Activated naive CD8-positive, alpha-beta T cell treated with anti-CD3 and anti-CD28 coated beads, Interleukin-2, amount 10 ng/mL, durations not matched to agents 7 days and 5 days (primary cell): ENCODE measurements around the gene OPN1MW3. TPM values are rescaled to one million over a fixed set of nuclear protein-coding genes. Genes with fewer than 3 reads are reported as not detected.
"Not testable (repeated sequence)": the region's sequence is repeated elsewhere in the genome, so short reads cannot be mapped to it uniquely, and the experiment has no call there.

ENCODE experiments used
- ATAC-seq: fragments of 150-1000 bp; cut with Tn5 transposase; one replicate; pipeline ENCODE4 v1.10.0; 2021; ENCODE audit warnings: low read depth, moderate library complexity
- POLR2A ChIA-PET: fragments of 350-600 bp; sonication (Branson Sonifier 250); formaldehyde crosslinking; loops from one replicate; lab custom pipeline; 2021; ENCODE audit warnings: antibody characterized with exemption; lab: Charles Lee
- DNase-seq: peaks from one replicate; pipeline ENCODE4 v3.0.0; 2021
- H3K27ac Mint-ChIP-seq: one replicate; pipeline ENCODE4 v1.8.0; 2022; ENCODE audit warnings: mild to moderate bottlenecking, mixed read lengths
- H3K27me3 Mint-ChIP-seq: one replicate; pipeline ENCODE4 v1.8.0; 2022; ENCODE audit warnings: mild to moderate bottlenecking, moderate library complexity, mixed read lengths
- H3K36me3 Mint-ChIP-seq: one replicate; pipeline ENCODE4 v1.8.0; 2021; ENCODE audit warnings: mild to moderate bottlenecking, mixed read lengths
- H3K4me1 Mint-ChIP-seq: one replicate; pipeline ENCODE4 v1.8.0; 2021; ENCODE audit warnings: mixed read lengths
- H3K4me3 Mint-ChIP-seq: one replicate; pipeline ENCODE4 v1.8.0; 2022; ENCODE audit warnings: mild to moderate bottlenecking, moderate library complexity, mixed read lengths
- H3K9me3 Mint-ChIP-seq: one replicate; pipeline ENCODE4 v1.8.0; 2021; ENCODE audit warnings: mixed read lengths
- total RNA-seq, 2 experiments: library from RNA; stranded (reverse); gene quantifications; one replicate each; pipeline ENCODE4 v1.2.3, GENCODE V29; 2021

The OPN1MW3 gene
- total RNA-seq, 2 experiments from 2014 or later: not detected

DNA sequence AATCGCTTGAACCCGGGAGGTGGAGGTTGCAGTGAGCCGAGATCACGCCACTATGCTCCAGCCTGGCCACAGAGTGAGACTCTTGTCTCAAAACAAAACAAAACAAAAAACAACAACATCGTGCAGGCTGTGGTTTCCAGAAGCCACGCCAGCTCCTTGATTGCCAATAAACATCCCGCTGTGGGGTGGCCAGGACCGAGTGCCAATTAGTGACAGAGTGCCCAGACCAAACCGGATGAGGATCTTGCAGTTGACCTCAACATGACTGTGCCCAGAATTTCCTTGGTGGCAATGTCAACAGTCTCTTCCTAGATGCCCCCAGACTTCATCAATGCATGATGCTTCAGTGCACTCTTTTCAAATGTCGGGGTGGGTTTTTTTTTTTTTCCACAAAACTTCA, 1.3 kb downstream of the OPN1MW3 start:
- H3K27ac Mint-ChIP-seq, H3K36me3 Mint-ChIP-seq, H3K4me1 Mint-ChIP-seq, H3K27me3 Mint-ChIP-seq, DNase-seq, POLR2A ChIA-PET, H3K9me3 Mint-ChIP-seq, H3K4me3 Mint-ChIP-seq, ATAC-seq: not testable (repeated sequence)

DNA sequence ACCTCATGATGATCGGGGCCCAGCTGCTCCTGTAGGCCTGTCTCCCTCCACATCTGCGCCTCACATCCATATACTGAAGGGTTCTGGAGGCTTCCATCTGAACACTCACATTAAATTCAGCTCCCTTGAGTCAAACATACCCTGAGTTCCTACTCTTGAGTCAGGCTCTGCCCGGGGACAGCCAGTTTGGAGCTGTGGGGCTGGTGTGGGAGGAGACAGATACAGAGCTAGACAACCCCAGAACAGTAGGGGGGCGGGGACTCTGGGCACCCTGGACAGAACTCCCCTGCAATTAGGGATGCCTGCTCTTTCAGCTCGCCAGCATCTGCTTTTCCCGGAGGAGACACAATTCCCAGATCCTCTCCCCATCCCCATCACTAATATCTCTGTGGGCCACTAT, 5.7 kb downstream of the OPN1MW3 start:
- ATAC-seq, POLR2A ChIA-PET, DNase-seq, H3K4me1 Mint-ChIP-seq, H3K27me3 Mint-ChIP-seq, H3K27ac Mint-ChIP-seq, H3K4me3 Mint-ChIP-seq, H3K36me3 Mint-ChIP-seq, H3K9me3 Mint-ChIP-seq: not testable (repeated sequence)

DNA sequence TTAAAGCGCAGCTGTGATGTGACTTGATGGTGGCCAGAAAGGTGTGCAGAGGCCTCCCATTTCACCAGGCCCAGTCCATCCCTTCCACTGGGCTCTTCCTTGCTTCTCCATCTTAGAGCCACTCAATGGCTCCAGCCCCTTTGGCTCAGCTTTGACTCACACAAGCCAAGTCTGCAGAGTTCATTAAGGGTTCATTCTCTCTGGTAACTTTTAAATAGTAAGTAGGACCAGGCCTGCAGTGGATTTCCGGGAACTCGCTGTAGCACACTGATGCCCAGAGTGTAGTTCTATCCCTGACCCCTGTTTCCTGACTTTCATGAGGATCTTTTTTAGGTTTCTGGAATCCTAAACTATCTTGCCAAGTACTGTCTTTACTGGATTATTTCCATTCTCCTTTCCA, 11.9 kb downstream of the OPN1MW3 start:
- DNase-seq, H3K9me3 Mint-ChIP-seq, H3K36me3 Mint-ChIP-seq, H3K27me3 Mint-ChIP-seq, H3K4me1 Mint-ChIP-seq, H3K4me3 Mint-ChIP-seq, H3K27ac Mint-ChIP-seq, ATAC-seq, POLR2A ChIA-PET: not testable (repeated sequence)

DNA sequence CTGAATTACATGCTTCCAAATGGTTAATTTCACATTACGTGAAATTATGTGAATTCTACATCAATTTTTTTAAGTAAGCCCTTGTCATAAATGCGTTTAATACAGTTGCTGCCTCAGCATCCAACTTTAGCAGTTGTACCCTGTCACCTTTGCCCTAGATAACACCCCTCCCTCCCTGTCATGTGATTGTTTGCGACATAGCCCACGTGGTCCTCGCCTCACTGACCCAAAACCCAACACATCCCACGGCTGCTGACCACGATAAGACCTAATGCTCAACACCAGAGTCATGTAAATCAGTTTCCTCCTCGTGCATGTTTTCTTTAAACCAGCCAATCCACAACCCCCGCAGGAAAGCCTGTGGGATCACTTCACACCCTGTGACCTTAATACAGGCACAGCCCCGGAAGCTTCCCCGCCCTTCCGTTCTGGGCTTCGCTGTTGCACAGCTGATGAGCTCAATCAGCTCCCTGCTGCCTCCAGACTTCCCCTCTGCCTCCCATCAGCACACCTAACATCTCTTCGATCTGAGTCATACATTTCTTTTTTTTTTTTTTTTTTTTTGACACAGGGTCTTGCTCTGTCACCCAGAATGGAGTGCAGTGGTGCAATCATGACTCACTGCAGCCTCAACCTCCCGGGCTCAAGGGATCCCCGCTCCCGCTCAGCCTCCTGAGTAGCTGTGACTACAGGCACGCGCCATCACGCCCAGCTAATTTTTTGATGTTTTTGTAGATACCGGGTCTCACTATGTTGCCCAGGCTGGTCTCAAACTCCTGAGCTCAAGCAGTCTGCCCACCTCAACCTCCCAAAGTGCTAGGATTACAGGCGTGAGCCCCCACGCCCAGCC, 27.3 kb downstream of the OPN1MW3 start:
- H3K9me3 Mint-ChIP-seq, H3K27me3 Mint-ChIP-seq, H3K4me3 Mint-ChIP-seq, H3K27ac Mint-ChIP-seq, DNase-seq, H3K4me1 Mint-ChIP-seq, H3K36me3 Mint-ChIP-seq, POLR2A ChIA-PET: not testable (repeated sequence)
- peak; percentile 99 for ATAC-seq

DNA sequence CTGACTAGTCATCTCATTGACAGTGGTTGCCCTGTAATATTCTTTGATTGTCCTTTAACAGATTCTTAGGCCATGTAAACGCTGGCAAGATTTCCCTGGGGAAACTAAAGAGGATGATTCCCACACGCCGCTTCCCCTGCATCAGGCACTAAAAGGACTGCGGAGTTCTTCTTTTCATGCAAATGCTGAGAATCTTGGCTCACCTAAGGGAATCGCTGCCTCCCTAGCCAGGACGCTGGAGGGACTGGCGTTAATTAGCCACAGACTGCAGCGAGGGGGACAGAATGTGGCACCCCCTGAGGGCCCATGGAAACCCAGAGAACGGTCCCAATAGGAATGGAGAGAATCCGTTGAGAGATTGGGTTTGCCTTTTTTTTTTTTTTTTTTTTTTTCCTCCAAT, 29.0 kb downstream of the OPN1MW3 start:
- H3K27ac Mint-ChIP-seq, H3K27me3 Mint-ChIP-seq, H3K4me3 Mint-ChIP-seq, DNase-seq, H3K9me3 Mint-ChIP-seq, ATAC-seq, H3K36me3 Mint-ChIP-seq, H3K4me1 Mint-ChIP-seq, POLR2A ChIA-PET: not testable (repeated sequence)

DNA sequence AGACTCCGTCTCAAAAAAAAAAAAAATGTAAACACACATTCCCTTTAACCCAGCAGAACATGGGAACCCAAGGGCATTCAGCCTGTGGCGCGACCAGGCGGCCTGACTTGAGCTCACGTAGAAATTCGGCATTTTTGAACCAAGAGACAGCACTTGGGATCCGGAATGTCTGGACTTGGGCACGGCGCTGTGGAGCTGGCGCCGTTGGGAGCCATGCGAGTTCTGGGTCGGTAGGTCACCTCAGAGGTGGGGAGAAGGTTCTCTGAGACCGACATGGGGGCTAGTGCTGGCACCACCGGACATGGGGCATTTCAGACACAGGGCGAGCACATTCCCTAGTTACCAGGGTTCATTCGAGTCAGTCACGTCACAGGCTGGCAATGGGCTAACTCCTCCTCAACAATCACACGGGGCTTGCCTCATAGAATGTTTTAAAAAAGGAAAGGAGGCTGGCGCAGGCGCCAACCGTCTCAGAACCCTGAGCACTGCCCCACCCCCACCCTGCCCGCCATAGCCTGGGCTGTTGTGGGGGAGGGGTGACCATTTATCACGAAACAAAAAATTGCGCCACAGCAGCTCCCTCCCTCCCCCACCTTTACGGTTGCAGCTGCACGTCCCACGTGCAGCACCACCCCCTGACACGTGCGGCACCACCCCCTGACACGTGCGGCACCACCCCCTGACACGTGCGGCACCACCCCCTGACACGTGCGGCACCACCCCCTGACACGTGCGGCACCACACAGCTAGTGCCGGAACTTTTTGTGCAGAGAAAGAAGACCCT, 37.6 kb downstream of the OPN1MW3 start, which contains the start of gene TEX28:
Gene TEX28, minus strand, starts transcription at position 334 of the 784 bp plus-strand sequence. CDS start 3,007 bp downstream, outside the sequence.
- Mint-ChIP-seq H3K4me3 (no peak within 1 kb of the TSS), H3K4me1 (no peaks in the 10 kb centered on the region), H3K27ac (no peak within 1 kb of the TSS), H3K9me3 (no peaks in the 10 kb centered on the region), H3K36me3 (no peaks in the 10 kb centered on the region), H3K27me3 (no peaks in the 10 kb centered on the region)
- DNase-seq (no peak), ATAC-seq (no peak)
- POLR2A ChIA-PET: no interaction called here

DNA sequence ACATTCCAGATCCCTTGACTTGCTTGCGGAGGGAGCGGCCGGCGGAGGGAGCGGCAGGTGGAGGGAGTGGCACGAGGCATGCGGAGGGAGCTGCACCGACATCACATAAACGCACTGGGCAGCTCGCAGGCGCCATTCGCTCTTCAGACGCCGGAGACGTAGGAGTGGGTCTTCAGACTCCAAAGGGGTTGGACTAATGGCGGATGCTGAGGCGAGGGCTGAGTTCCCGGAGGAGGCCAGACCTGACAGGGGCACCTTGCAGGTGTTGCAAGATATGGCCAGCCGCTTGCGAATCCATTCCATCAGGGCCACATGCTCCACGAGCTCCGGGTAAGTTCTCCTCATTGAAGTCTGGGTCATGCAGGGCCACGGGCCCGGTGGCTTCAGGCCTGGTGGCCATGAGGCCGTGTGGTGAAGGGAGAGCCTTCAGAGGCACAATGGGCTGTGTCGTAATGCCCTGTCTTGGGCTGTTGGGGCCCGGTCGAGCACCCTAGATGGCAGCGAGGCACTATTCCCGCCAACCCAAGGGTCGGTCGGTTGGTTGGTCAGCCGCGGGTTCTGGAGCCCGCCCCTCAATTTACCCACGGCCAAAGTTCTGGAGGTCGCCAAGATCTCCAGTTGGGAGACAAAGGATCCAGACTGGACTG, 38.4 kb downstream of the OPN1MW3 start, which contains the start of gene TKTL1:
Gene TKTL1, plus strand, starts transcription at position 132 of the 647 bp plus-strand sequence. Its CDS starts 65 bp downstream, at position 197.
- Mint-ChIP-seq H3K4me1 (no peaks in the 10 kb centered on the region), H3K9me3 (no peaks in the 10 kb centered on the region), H3K27ac (no peak within 1 kb of the TSS)

DNA sequence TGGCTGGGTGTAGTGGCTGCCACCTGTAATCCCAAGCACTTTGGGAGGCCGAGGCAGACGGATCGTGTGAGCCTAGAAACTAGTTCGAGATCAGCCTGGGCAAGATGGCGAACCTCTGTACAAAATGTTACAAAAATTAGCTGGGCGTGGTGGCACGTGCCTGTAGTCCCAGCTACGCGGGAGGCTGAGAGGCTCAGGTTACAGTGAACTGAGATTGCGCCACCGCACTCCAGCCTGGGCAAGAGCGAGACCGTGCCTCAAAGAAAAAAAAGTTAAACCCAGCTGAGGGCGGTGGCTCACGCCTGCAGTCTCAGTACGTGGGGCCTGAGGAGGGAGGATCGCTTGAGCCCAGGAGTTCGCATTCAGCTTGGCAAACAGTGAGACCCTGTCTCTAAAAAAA, 39.3 kb downstream of the OPN1MW3 start:
- no peak overlapping the region for H3K27ac Mint-ChIP-seq
- no peak for DNase-seq
- H3K4me1 Mint-ChIP-seq: no peaks in the 10 kb centered on the region
- peaks cover 1% of the 10 kb centered on the region for H3K27me3 Mint-ChIP-seq
- H3K36me3 Mint-ChIP-seq: no peaks in the 10 kb centered on the region
- no peak overlapping the region for H3K4me3 Mint-ChIP-seq
- POLR2A ChIA-PET: no interaction called here
- H3K9me3 Mint-ChIP-seq: no peaks in the 10 kb centered on the region
- ATAC-seq: no peak

More for the DNA sequence above, 38.4 kb downstream of the OPN1MW3 start, which contains the start of gene TKTL1:
- ATAC-seq (no peak), DNase-seq (no peak)
- H3K27me3 Mint-ChIP-seq: peaks cover 1% of the 10 kb centered on the region
- POLR2A ChIA-PET: no interaction called here
- no peaks in the 10 kb centered on the region for H3K36me3 Mint-ChIP-seq
- no peak within 1 kb of the TSS for H3K4me3 Mint-ChIP-seq

DNA sequence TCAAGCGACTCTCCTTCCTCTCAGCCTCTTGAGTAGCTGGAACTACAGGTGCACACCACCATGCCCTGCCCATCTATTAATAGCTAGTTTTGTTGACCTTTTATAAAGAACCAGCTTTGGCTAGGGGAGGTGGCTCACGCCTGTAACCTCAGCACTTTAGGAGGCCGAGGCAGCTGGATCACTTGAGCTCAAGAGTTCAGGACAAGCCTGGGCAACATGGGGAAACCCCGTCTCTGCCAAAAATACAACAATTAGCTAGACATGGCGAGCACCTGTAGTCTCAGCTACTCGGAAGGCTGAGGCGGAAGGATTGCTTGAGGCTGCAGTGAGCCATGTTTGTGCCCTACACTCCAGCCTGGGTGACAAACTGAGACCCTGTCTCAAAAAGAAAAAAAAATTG, 40.9 kb downstream of the OPN1MW3 start:
- POLR2A ChIA-PET: no interaction called here
- DNase-seq: no peak
- no peak overlapping the region for H3K4me3 Mint-ChIP-seq
- H3K9me3 Mint-ChIP-seq: no peaks in the 10 kb centered on the region
- peaks cover 1% of the 10 kb centered on the region for H3K27me3 Mint-ChIP-seq
- ATAC-seq: no peak
- no peaks in the 10 kb centered on the region for H3K36me3 Mint-ChIP-seq
- no peak overlapping the region for H3K27ac Mint-ChIP-seq
- no peaks in the 10 kb centered on the region for H3K4me1 Mint-ChIP-seq

DNA sequence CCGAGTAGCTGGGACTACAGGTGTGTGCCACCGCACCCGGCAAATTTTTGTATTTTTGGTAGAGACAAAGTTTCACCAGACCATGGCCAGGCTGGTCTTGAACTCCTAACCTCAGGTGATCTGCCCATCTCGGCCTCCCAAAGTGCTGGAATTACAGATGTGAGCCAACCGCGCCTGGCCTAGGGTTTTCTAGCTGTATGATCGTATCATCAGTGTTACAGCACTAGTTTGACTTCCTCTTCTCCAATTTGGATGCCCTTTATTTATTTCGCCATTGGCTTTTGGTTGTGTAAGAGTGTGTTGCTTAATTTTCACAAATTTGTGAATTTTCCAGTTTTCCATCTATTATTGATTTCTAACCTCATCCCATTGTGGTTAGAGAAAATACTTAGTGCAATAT, 43.4 kb downstream of the OPN1MW3 start:
- Mint-ChIP-seq H3K4me3 (no peak overlapping the region), H3K27ac (no peak overlapping the region), H3K27me3 (peaks cover 1% of the 10 kb centered on the region), H3K4me1 (no peaks in the 10 kb centered on the region), H3K9me3 (no peaks in the 10 kb centered on the region), H3K36me3 (no peaks in the 10 kb centered on the region)
- DNase-seq (no peak), ATAC-seq (no peak)
- POLR2A ChIA-PET: no interaction called here

DNA sequence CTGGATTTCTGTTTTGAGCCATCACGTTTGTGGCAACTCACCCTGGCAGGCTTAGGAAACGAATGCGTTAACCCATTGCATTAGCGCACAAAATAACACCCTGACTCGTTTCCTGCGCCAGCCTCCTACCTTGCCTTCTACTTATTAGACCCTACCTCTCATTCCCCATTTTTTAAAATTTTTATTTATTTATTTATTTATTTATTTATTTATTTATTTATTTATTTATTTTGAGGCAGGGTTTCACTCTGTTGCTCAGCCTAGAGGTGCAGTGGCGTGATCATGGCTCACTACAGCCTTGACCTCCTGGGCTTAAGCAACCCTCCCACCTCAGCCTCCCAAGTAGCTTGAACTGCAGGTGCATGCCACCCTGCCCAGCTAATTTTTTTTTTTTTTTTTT, 45.6 kb downstream of the OPN1MW3 start:
- H3K4me3 Mint-ChIP-seq, ATAC-seq, H3K9me3 Mint-ChIP-seq, H3K27ac Mint-ChIP-seq, DNase-seq, H3K36me3 Mint-ChIP-seq, H3K27me3 Mint-ChIP-seq, POLR2A ChIA-PET, H3K4me1 Mint-ChIP-seq: not testable (repeated sequence)

DNA sequence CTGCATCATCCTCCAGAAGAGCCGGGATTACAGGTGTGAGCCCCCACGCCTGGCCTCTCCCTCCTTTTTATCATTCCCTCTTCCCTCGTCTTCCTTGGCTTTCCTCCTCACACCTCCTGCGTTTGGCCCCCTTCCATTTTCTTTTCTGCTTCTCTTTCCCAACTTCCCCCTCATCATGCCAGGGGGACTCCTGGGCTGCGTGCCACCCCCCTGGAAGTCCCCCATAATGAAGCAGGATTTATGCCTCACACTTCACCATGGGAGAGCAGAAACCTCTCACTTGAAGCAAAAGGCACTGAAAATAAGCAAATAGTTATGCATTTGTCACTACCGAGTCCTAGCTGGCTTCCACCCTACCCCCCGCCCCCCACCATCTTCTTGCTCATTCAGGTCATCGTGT, 46.1 kb downstream of the OPN1MW3 start:
- Mint-ChIP-seq H3K4me3 (no peak overlapping the region), H3K9me3 (no peaks in the 10 kb centered on the region), H3K27me3 (peaks cover 1% of the 10 kb centered on the region), H3K36me3 (no peaks in the 10 kb centered on the region), H3K27ac (peak overlapping the region; percentile 58), H3K4me1 (peaks cover 5% of the 10 kb centered on the region)
- DNase-seq: no peak
- no peak for ATAC-seq
- POLR2A ChIA-PET: interaction anchor here (0.6 kb wide), 1 partner anchor 251 kb away, joined by 3 read pairs; no protein-coding TSS in a partner anchor

DNA sequence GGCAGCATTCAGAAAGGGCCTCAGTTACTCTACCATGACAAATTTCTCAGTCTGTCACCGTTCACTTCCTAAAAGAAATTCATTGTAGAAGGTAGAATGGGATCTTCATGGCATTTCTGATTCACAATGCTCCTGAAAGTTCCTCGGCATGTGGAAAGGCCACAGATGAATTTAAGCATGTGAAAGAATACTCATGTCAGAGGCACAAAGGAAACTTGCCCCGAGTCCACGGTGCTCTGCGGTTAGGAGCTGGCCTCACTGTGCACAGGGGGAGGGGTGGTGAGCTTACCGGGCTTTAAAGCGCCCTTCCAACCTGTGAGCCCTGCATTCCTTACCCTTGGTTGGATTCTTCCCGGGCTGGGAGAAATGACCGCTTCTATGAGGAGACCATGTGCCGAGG, 47.5 kb downstream of the OPN1MW3 start:
- Mint-ChIP-seq H3K27ac (no peak overlapping the region), H3K27me3 (peaks cover 1% of the 10 kb centered on the region)

More for the DNA sequence above, 47.5 kb downstream of the OPN1MW3 start:
- Mint-ChIP-seq H3K4me1 (peaks cover 11% of the 10 kb centered on the region), H3K36me3 (no peaks in the 10 kb centered on the region), H3K9me3 (no peaks in the 10 kb centered on the region), H3K4me3 (no peak overlapping the region)
- POLR2A ChIA-PET: no interaction called here
- no peak for ATAC-seq
- no peak for DNase-seq
